ENCODE measurements around the gene PPP3CA.
"Not testable (repeated sequence)": the region's sequence is repeated elsewhere in the genome, so short reads cannot be mapped to it uniquely, and the experiment has no call there.

The PPP3CA gene

GRCh38 chr4:101200561-101200960 lies 146.8 kb downstream of the PPP3CA start:
- DNase-seq = no peak

DNA sequence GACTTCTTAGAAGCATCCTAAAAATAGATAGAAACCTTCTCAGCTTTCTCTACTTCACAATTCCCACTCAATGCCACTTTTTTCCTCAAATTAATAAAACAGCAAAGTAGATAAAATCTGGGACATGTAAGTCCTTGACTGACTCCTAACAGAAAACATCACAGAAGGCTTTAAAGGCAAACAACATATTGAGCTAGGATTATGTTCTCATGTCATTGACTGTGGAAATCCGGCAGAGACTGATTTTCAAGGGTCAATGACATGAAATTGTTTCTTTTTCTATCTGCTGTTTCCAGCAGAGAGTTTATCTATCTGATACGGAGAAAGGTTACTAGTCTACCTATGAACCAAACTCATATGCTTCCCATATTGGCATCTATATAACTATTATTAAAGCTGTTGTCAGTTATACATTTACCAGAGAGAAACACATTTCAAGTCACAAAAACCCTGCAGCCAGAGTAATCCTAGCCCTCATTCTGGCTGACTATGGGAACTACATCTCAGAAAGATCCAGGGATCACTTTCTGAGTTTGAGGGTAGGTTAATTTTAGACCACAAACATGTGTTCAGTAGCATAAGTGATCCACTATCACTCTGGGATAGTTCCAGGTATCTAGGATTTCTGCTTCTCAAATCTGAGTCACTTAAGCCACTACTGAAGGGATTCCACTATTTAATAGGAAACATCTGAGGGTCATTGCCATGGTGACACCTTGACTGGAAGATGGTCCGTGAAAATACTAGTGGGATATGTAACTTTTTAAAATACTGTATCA lies 147.6 kb downstream of the PPP3CA start:
- peak; percentile 42 for DNase-seq

- DNase-seq = peak; percentile 58
Observed at GRCh38 chr4:101198682-101199339, 148.5 kb downstream of the PPP3CA start.

- DNase-seq = no peak
Observed at GRCh38 chr4:101197350-101197749, 150.0 kb downstream of the PPP3CA start.

- DNase-seq = no peak
Observed at GRCh38 chr4:101192244-101192643, 155.1 kb downstream of the PPP3CA start.

DNA sequence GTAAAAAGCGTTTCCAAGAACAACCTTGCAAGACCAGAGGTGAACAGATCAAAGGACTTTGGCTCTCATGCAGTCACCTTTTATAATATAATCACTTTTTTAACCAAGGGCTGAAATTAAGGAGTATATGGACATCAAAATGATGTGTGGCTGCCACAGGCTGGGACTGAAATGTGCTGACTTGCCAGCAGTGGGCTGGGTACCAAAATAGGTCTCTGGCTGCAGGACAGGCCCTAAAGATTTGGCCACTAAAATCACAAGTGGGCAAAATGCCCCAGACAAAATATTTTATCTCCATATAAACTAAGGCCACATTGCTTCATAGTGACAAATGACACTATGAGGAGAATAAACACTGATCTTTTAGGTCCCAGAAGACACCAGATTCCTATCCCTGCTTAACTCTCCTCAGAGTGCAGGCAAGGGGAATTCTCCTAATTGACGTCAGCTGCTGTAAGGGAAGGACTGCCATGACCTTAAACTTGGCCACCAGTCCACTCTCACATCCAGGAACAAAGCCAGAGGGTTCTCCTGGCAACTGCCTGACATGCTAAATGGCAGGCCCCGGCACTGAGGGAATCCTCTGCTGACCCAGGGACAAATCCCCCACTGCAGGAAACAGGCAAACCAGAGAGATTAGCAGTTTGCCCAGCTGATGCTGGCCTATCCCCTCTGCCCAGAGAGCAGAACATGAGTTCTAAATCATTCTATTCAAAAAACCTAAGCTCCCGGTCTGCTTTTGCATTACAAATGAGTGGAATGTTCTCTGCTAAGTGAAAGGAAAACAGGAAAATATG lies 155.8 kb downstream of the PPP3CA start:
- DNase-seq = no peak

- DNase-seq = no peak
Observed at GRCh38 chr4:101190751-101191150, 156.6 kb downstream of the PPP3CA start.

GRCh38 chr4:101188906-101189305 lies 158.4 kb downstream of the PPP3CA start:
- no peak for DNase-seq

- peak; percentile 3 for DNase-seq
Observed at GRCh38 chr4:101187841-101188240, 159.5 kb downstream of the PPP3CA start.

DNA sequence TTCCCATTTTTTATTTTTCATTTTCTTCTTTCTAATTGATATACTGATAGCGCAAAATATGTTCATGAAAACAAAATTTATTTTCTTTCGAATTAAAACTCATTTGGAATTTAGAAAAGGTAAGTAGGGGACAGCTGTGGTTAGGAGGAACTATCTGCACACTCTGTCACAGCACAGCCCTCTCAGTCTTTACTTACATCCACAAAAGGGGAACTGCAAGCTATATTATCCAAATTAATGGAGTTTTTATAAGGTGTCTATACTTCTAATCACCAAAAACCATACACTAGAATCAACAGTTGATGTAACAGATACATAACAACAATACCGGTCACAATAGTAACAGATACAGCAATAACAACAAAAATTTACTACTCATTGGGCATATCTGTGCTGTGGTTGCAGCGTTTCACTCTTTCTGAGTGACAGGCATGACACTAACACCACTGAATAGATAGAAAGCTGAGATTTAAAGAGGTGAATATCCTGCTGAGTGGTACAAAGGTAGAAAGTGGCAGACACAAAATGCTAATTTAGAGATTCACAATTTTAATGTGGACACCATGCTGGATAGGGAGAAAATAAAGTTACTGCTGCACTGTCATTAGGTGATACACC lies 160.7 kb downstream of the PPP3CA start:
- no peak for DNase-seq

DNA sequence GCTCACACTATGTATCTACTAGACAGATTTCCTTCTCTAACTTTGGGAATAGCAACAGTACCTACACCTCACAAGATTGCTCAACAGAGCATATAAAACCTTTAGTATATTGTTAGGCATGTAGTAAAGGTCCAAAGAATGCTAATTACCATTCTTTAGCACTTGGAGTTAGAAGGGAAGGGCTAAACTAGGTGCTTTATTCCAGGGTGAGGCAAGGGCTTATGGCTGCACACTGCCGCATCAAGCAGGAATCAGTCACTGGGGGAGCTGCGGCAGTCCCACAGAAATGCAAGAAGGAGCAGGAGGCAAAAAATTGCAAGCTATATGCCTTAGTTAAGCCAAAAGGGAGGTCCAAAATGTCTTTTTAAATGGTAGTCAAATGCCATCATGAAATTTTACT lies 162.7 kb downstream of the PPP3CA start:
- no peak for DNase-seq

GRCh38 chr4:101183666-101184373 lies 163.5 kb downstream of the PPP3CA start:
- no peak for DNase-seq

DNA sequence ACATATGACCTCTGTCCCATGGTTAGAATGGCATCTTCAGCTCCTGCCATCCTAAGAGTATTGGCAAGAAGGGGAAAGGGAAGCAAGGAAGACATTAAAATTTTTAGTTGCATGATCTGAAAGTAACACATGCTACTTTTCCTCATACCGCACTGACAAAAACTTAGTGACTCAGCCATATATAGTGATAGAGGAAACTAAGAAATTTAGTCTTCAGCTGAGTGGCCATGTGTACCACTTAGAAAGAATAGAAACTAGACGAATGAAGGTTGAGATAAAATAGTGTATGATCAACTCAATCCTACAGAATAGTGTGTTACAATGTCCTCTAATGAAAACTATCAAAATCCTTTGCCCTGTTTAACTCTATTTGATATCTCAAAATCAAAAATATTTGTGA lies 164.1 kb downstream of the PPP3CA start:
- DNase-seq = no peak

DNA sequence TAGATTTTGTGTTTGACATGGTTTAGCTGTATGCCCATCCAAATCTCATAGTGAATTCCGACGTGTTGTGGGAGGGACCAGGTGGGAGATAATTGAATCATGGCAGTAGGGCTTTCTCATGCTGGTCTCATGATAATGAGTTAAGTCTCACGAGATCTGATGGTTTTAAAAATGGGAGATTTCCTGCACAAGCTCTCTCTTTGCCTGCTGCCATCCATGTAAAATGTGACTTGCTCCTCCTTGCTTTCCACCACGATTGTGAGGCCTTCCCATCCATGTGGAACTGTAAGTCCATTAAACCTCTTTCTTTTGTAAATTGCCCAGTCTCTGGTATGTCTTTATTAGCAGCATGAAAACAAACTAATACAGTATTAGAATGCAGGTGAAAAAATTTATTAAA lies 164.6 kb downstream of the PPP3CA start:
- not testable (repeated sequence) for DNase-seq

DNA sequence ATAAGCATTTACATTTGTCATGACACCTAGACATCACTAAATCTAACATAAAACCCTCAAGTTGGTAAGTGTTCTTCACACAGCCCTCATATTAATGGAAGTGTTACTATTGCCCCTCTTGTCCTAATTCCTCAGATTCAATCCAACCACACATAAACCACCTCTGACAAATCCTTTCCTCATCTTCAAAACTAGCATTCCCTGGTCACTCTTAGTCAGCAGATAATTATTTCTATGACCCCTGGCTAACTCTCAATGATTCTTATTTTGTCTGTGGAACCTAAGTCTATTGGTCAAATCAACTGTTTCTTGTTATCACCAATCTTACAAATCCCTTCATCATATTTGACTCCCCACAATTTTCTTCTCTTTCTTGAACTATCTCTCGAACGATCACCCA lies 168.6 kb downstream of the PPP3CA start:
- no peak for DNase-seq

- DNase-seq = no peak
Observed at GRCh38 chr4:101177154-101177553, 170.2 kb downstream of the PPP3CA start.

DNA sequence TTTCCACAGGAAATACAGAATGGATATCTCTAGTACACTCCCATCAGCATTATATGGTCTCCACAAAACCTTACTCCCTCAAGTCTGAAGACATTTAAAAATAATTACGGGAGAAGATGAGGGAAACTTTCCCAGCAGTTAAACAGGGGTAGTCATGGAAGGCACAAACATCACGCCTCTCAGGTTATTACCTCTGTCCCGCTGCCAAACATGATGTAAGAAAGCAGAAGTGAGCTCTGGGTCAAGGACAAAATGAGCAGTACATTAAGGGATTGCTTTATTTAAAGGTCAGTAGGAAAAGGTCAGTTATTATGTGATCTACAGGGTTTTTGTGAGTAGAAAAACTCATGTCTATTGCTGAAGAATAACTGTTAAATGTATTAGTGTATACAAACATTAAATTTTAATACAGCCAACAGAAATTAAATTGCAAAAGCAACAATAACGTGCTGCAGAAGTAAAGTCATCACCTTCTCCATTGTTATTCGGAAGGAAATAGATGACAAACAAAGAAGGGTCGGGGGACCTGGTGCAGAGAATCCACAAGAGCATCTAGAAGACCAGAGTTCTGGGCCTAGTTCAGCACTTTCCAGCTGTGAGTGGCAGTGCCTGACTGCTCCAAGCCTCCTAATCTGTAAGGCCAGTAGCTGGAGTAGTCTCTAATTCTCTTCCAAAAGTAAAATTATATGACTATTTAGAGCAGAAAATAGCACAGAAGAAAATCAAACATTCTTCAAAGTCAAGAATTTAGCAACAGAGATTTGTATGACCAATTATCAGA lies 171.2 kb downstream of the PPP3CA start:
- no peak for DNase-seq

DNA sequence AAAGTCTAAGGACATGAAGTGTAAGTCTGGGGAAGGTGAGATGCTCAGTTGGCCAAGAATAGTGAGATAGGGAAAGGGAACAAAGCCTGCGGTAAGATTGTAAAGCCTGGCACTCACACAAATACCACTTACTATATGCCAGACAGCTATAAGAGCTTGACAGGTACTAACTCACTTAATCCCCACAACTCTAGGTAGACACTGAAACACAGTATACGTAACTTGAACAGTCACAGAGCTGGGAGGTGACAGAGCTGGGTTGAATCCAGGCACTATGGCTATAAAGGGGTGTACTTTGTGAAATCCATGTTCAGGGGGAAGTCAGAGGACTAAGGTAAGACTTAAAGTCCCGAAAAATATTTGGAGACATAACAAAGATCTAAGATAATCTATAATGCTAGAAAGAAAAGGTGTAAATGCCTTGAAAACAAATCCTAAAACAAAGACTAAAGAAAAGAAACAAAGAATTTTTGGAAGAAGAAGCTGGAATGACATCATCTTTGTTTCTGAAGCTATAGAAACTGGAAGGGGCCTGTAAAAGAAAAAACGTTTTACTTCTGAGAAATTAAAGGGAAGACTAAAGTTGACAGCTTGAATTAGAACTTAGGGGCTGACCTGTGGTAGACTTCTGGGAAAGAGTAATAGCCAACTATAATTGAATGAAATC lies 172.5 kb downstream of the PPP3CA start:
- no peak for DNase-seq

- no peak for DNase-seq
Observed at GRCh38 chr4:101172369-101172768, 175.0 kb downstream of the PPP3CA start.

DNA sequence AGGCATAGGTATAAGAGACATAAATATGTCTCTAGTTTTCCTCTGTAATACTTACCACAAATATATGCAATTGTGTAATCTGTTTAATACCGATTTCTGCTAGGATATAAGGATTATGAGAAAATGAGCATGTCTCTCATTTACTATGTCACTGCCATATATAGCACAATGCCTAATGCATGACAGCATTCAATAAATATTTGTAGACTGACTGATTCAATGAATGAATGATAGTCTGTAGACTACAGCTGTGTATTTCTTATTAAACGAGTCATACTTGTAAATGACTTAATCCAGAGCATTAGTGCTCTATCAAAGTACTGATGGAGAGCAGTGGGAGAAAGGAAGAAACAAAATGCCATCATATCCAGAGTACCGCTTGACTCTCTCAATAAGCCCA lies 175.6 kb downstream of the PPP3CA start:
- DNase-seq = no peak

All from NCI-H1694 treated with DMSO at 0.1 percent for 48 hours (cell line).